K562 (cell line): ENCODE data around the gene FANK1. TPM values are rescaled to one million over a fixed set of nuclear protein-coding genes. Genes with fewer than 3 reads are reported as not detected.

Experiments used
- CTBP1 ChIP-seq: fragments of 450-650 bp; IDR thresholded peaks from 2 replicates; pipeline ENCODE4 v1.6.1; 2016; ENCODE audit warnings: borderline replicate concordance
- E2F6 ChIP-seq, 2 experiments: IDR thresholded peaks; 2 replicates each; pipeline ENCODE4 v1.6.1; 2011; ENCODE audit warnings: borderline replicate concordance in 1 of 2, control low read depth in 1 of 2, low read depth in 1 of 2, low read length in 1 of 2, mild to moderate bottlenecking in 1 of 2, mixed read lengths in 1 of 2, moderate library complexity in 1 of 2; ENCODE audit not compliant: insufficient read depth in 1 of 2, insufficient read length in 1 of 2, poor library complexity in 1 of 2, severe bottlenecking in 1 of 2; ENCODE audit errors: extremely low read depth in 1 of 2
- ETS1 ChIP-seq: conservative IDR thresholded peaks from 2 replicates; pipeline ENCODE4 v1.6.1; 2011; ENCODE audit warnings: low read depth, mild to moderate bottlenecking, low read length; ENCODE audit not compliant: control insufficient read depth
- HDAC1 ChIP-seq, 2 experiments: fragments of 450-650 bp; IDR thresholded peaks; 2 replicates each; pipeline ENCODE4 v1.6.1; 2016 to 2017; ENCODE audit warnings: inconsistent platforms in 1 of 2, mild to moderate bottlenecking in 1 of 2, moderate library complexity in 1 of 2
- MTA3 ChIP-seq: fragments of 450-650 bp; formaldehyde crosslinking; IDR thresholded peaks from 2 replicates; pipeline ENCODE4 v1.6.1; 2017; ENCODE audit warnings: mild to moderate bottlenecking, borderline replicate concordance
- NONO ChIP-seq, 2 experiments: fragments of 200-400 bp in 1 of 2; fragments of 450-650 bp in 1 of 2; formaldehyde crosslinking in 1 of 2; IDR thresholded peaks; 2 replicates each; pipeline ENCODE4 v1.6.1; 2017; ENCODE audit warnings: low read depth in 2 of 2, mild to moderate bottlenecking in 2 of 2, moderate library complexity in 2 of 2, low read length in 1 of 2
- POLR2G ChIP-seq: fragments of 200-400 bp; formaldehyde crosslinking; IDR thresholded peaks from 2 replicates; pipeline ENCODE4 v1.6.1; 2017; ENCODE audit warnings: low read depth, mild to moderate bottlenecking, antibody characterized with exemption, low read length, moderate library complexity
- PRDM10 ChIP-seq: fragments of 450-650 bp; IDR thresholded peaks from 2 replicates; pipeline ENCODE4 v1.6.1; 2018; ENCODE audit not compliant: partially characterized antibody
- RBFOX2 ChIP-seq: fragments of 200-400 bp; formaldehyde crosslinking; IDR thresholded peaks from 2 replicates; pipeline ENCODE4 v1.6.1; 2017; ENCODE audit warnings: low read depth, mild to moderate bottlenecking, low read length, moderate library complexity
- RFX1 ChIP-seq: fragments of 450-650 bp; IDR thresholded peaks from 2 replicates; pipeline ENCODE4 v1.6.1; 2016; ENCODE audit warnings: mild to moderate bottlenecking, moderate library complexity
- polyA plus RNA-seq, 8 experiments: library from polyadenylated mRNA; depleted of rRNA in 4 of 8; stranded (reverse) in 5 of 8; unstranded in 3 of 8; fragments of >200 nt; fragmentation: Nextera tagmentation in 2 of 8; fragmentation: Illumina TruSeq in 1 of 8; extraction: Ambion mirVana in 2 of 8; extraction: Trizol in 1 of 8; gene quantifications; 2 replicates each; pipeline versions ENCODE4 v1.2.1 to v1.2.3, GENCODE V29; 2011 to 2014; ENCODE audit warnings: inconsistent platforms in 1 of 8, missing spikeins in 1 of 8
- total RNA-seq, 7 experiments: library from RNA; depleted of rRNA in 6 of 7; stranded (reverse); fragments of >200 nt in 6 of 7; fragmentation: Illumina TruSeq in 2 of 7; extraction: Trizol in 2 of 7; gene quantifications; 2 replicates each; pipeline versions ENCODE4 v1.2.1 to v1.2.3, GENCODE V29; 2011 to 2021; ENCODE audit warnings: low replicate concordance in 1 of 7

The FANK1 gene
- total and polyA plus RNA-seq, 9 of the 15 experiments (the other 6 are each of a cell fraction or from before 2014, with no cell fraction given), result 0.11 to 2.3 (median 0.51) TPM; not detected in 1

GRCh38 chr10:125896088-125896934 is at the start of gene FANK1 (continued):
- TF ChIP-seq PRDM10 (peak; percentile 61), MTA3 (peak; percentile 97), HDAC1 (IDR thresholded peaks at IDR 0.05) (peak in 1 of 2 experiments; percentile 85; a peak in 2 of 4 replicates), RBFOX2 (peak; percentile 66), NONO (IDR thresholded peaks at IDR 0.05; ENCODE audit: low read depth in 2 of 2, low read length in 1 of 2) (peak in 1 of 2 experiments; percentile 65; a peak in 1 of 4 replicates), CTBP1 (peak; percentile 33; the same call in 1 of the 2 replicates), POLR2G (0 out of 2 replicates have a peak, but pooled peaks have one; percentile 72), E2F6 (IDR thresholded peaks at IDR 0.05; ENCODE audit: borderline replicate concordance in 1 of 2, extremely low read depth in 1 of 2, insufficient read depth in 1 of 2, insufficient read length in 1 of 2, low read depth in 1 of 2, low read length in 1 of 2, poor library complexity in 1 of 2, severe bottlenecking in 1 of 2) (peak; percentile 20 to 60), ETS1 (peak; percentile 57; the same call in 1 of the 2 replicates), RFX1 (peak; percentile 94)
